H9 (cell line): ENCODE data around the gene TSC22D1. TPM values are rescaled to one million over a fixed set of nuclear protein-coding genes. Genes with fewer than 3 reads are reported as not detected.

Experiments
- DNase-seq: peaks from one replicate; pipeline ENCODE4 v3.0.0-alpha.2; 2017
- H2AFZ ChIP-seq: one replicate; pipeline ENCODE4 v1.6.1; 2013; ENCODE audit warnings: mild to moderate bottlenecking, low read length, control low read depth, moderate library complexity
- H2AK5ac ChIP-seq: 2 replicates; pipeline ENCODE4 v1.6.1; 2013; ENCODE audit warnings: low read length, control low read depth, mixed read lengths; ENCODE audit not compliant: insufficient read length
- H2BK120ac ChIP-seq: one replicate; pipeline ENCODE4 v1.6.1; 2013; ENCODE audit warnings: low read depth, mild to moderate bottlenecking, low read length, control low read depth, inconsistent platforms; ENCODE audit not compliant: poor library complexity, severe bottlenecking
- H2BK12ac ChIP-seq: 2 replicates; pipeline ENCODE4 v1.6.1; 2013; ENCODE audit warnings: low read length, control low read depth, mixed read lengths, low read depth; ENCODE audit not compliant: insufficient read length
- H2BK15ac ChIP-seq: 2 replicates; pipeline ENCODE4 v1.6.1; 2013; ENCODE audit warnings: low read depth, low read length, control low read depth
- H2BK20ac ChIP-seq: one replicate; pipeline ENCODE4 v1.6.1; 2013; ENCODE audit warnings: low read depth, mild to moderate bottlenecking, low read length, control low read depth, inconsistent platforms; ENCODE audit not compliant: poor library complexity, severe bottlenecking
- H2BK5ac ChIP-seq: 2 replicates; pipeline ENCODE4 v1.6.1; 2013; ENCODE audit warnings: low read length, control low read depth, mixed read lengths; ENCODE audit not compliant: insufficient read length
- H3K14ac ChIP-seq: 2 replicates; pipeline ENCODE4 v1.6.1; 2013; ENCODE audit warnings: low read length, control low read depth; ENCODE audit not compliant: insufficient read depth
- H3K18ac ChIP-seq: 2 replicates; pipeline ENCODE4 v1.6.1; 2013; ENCODE audit warnings: low read depth, mild to moderate bottlenecking, mixed read lengths, low read length, control low read depth; ENCODE audit not compliant: insufficient read length
- H3K23ac ChIP-seq: 2 replicates; pipeline ENCODE4 v1.6.1; 2013; ENCODE audit warnings: low read length, control low read depth, mixed read lengths, low read depth; ENCODE audit not compliant: insufficient read length
- H3K23me2 ChIP-seq: 2 replicates; pipeline ENCODE4 v1.6.1; 2013; ENCODE audit warnings: low read depth, mild to moderate bottlenecking, mixed read lengths, low read length, control low read depth; ENCODE audit not compliant: insufficient read length, poor library complexity, severe bottlenecking
- H3K27ac ChIP-seq: 2 replicates; pipeline ENCODE4 v1.5.1; 2013; ENCODE audit warnings: low read length, control low read depth, mixed read lengths, low read depth; ENCODE audit not compliant: insufficient read length
- H3K27me3 ChIP-seq: 2 replicates; pipeline ENCODE4 v1.6.1; 2013; ENCODE audit warnings: low read length, control low read depth, inconsistent platforms; ENCODE audit not compliant: insufficient read depth
- H3K4ac ChIP-seq: 2 replicates; pipeline ENCODE4 v1.6.1; 2013; ENCODE audit warnings: low read depth, mild to moderate bottlenecking, control low read depth, inconsistent platforms, low read length, moderate library complexity
- H3K4me1 ChIP-seq: 2 replicates; pipeline ENCODE4 v1.6.1; 2013; ENCODE audit warnings: low read length, control low read depth, inconsistent platforms; ENCODE audit not compliant: insufficient read depth
- H3K4me2 ChIP-seq: 2 replicates; pipeline ENCODE4 v1.6.1; 2013; ENCODE audit warnings: low read length, control low read depth, mixed read lengths; ENCODE audit not compliant: insufficient read length, insufficient read depth
- H3K56ac ChIP-seq: 2 replicates; pipeline ENCODE4 v1.6.1; 2013; ENCODE audit warnings: low read depth, mild to moderate bottlenecking, mixed read lengths, low read length, control low read depth; ENCODE audit not compliant: insufficient read length
- H3K79me1 ChIP-seq: 2 replicates; pipeline ENCODE4 v1.6.1; 2013; ENCODE audit warnings: low read depth, mild to moderate bottlenecking, moderate library complexity, low read length, control low read depth, inconsistent platforms; ENCODE audit not compliant: insufficient read depth, poor library complexity, severe bottlenecking
- H3K79me2 ChIP-seq: 2 replicates; pipeline ENCODE4 v1.6.1; 2013; ENCODE audit warnings: low read length, control low read depth, inconsistent platforms; ENCODE audit not compliant: insufficient read depth
- H3K9ac ChIP-seq: 2 replicates; pipeline ENCODE4 v1.6.1; 2013; ENCODE audit warnings: low read length, control low read depth, mixed read lengths; ENCODE audit not compliant: insufficient read length; ENCODE audit errors: extremely low read depth
- H3K9me3 ChIP-seq: one replicate; pipeline ENCODE4 v1.6.1; 2013; ENCODE audit warnings: low read depth, low read length, inconsistent platforms; ENCODE audit not compliant: control insufficient read depth
- H3T11ph ChIP-seq: one replicate; pipeline ENCODE4 v1.6.1; 2013; ENCODE audit warnings: mild to moderate bottlenecking, low read length, control low read depth, inconsistent platforms
- H4K20me1 ChIP-seq: one replicate; pipeline ENCODE4 v1.6.1; 2013; ENCODE audit not compliant: control insufficient read depth, insufficient read length, insufficient read depth
- H4K5ac ChIP-seq: 2 replicates; pipeline ENCODE4 v1.6.1; 2013; ENCODE audit warnings: low read depth, mild to moderate bottlenecking, mixed read lengths, low read length, control low read depth; ENCODE audit not compliant: insufficient read length
- H4K8ac ChIP-seq: replicated peaks from 2 replicates; pipeline ENCODE4 v1.6.1; 2013; ENCODE audit warnings: low read length, control low read depth, mixed read lengths, low read depth; ENCODE audit not compliant: insufficient read length
- H4K91ac ChIP-seq: 2 replicates; pipeline ENCODE4 v1.6.1; 2013; ENCODE audit warnings: low read depth, mild to moderate bottlenecking, moderate library complexity, mixed read lengths, low read length, control low read depth; ENCODE audit not compliant: insufficient read length
- H3K27ac Mint-ChIP-seq, 3 experiments: 2 replicates in 2 of 3; 3 replicates in 1 of 3; pipeline ENCODE4 v1.8.0; 2020 to 2021; ENCODE audit warnings: mixed read lengths in 3 of 3, mild to moderate bottlenecking in 1 of 3, moderate library complexity in 1 of 3
- H3K27me3 Mint-ChIP-seq: 2 replicates; pipeline ENCODE4 v1.8.0; 2021; ENCODE audit warnings: low read depth, mild to moderate bottlenecking, moderate library complexity, mixed read lengths
- H3K36me3 Mint-ChIP-seq, 3 experiments: 2 replicates in 2 of 3; 3 replicates in 1 of 3; pipeline ENCODE4 v1.8.0; 2020 to 2021; ENCODE audit warnings: low read depth in 3 of 3, mixed read lengths in 3 of 3; ENCODE audit not compliant: insufficient read depth in 1 of 3
- H3K4me1 Mint-ChIP-seq, 2 experiments: 2 replicates each; pipeline ENCODE4 v1.8.0; 2020; ENCODE audit warnings: mixed read lengths in 2 of 2
- H3K4me3 Mint-ChIP-seq, 2 experiments: 2 replicates in 1 of 2; 3 replicates in 1 of 2; pipeline ENCODE4 v1.8.0; 2020 to 2021; ENCODE audit warnings: mild to moderate bottlenecking in 2 of 2, mixed read lengths in 2 of 2, moderate library complexity in 1 of 2
- H3K9me3 Mint-ChIP-seq, 2 experiments: 2 replicates in 1 of 2; 3 replicates in 1 of 2; pipeline ENCODE4 v1.8.0; 2020; ENCODE audit warnings: mild to moderate bottlenecking in 2 of 2, mixed read lengths in 2 of 2, moderate library complexity in 1 of 2
- CTCF ChIP-seq: fragments of 200-600 bp; sonication (generic); conservative IDR thresholded peaks from 3 replicates; pipeline ENCODE4 v1.8.0; 2021; ENCODE audit warnings: antibody characterized with exemption, mild to moderate bottlenecking
- WGBS: extraction: QIAGEN DNeasy Blood & Tissue Kit; methylation state at CpG from one replicate; pipeline ENCODE4 v1.1.7; 2013; ENCODE audit warnings: missing lambda C conversion rate, low lambda C conversion rate, mixed read lengths; ENCODE audit not compliant: insufficient read length; ENCODE audit errors: extremely low coverage; 5-methylcytosine and 5-hydroxymethylcytosine counted together
- total RNA-seq: library from RNA; stranded (reverse); gene quantifications from 2 replicates; pipeline ENCODE4 v1.2.1, GENCODE V29; 2021

Gene TSC22D1
- total RNA-seq, 1 experiment from 2014 or later = 76.7 TPM

GRCh38 chr13:44425815-44426078 lies 150.4 kb downstream of the TSC22D1 start:
- H2AK5ac ChIP-seq = no peak overlapping the region
- no peak for TF ChIP-seq CTCF
- H3K79me1 ChIP-seq = no peaks in the 10 kb centered on the region
- Mint-ChIP-seq H3K36me3 (peaks cover 0 to 5% (median 4%) of the 10 kb centered on the region in 3 experiments; a peak in 5 of 7 replicates), H3K4me1 (peaks cover 10 to 16% of the 10 kb centered on the region in 2 experiments), H3K27me3 (peaks cover 30% of the 10 kb centered on the region), H3K4me3 (no peak overlapping the region), H3K9me3 (peaks cover 3 to 8% of the 10 kb centered on the region in 2 experiments; a peak in 3 of 5 replicates), H3K27ac (no peak overlapping the region)
- no peak overlapping the region for H2BK5ac ChIP-seq
- no peaks in the 10 kb centered on the region for H3K79me2 ChIP-seq
- H3K4me1 ChIP-seq = no peaks in the 10 kb centered on the region
- H2BK20ac ChIP-seq = no peak overlapping the region
- no peak overlapping the region for H2BK15ac ChIP-seq
- no peak overlapping the region for H3K14ac ChIP-seq
- H3T11ph ChIP-seq = no peak overlapping the region
- no peak overlapping the region for H3K18ac ChIP-seq
- H3K23me2 ChIP-seq = no peaks in the 10 kb centered on the region
- no peak for DNase-seq
- no peaks in the 10 kb centered on the region for H3K9me3 ChIP-seq
- no peak overlapping the region for H3K4me2 ChIP-seq
- H3K23ac ChIP-seq = no peak overlapping the region
- H4K20me1 ChIP-seq = no peaks in the 10 kb centered on the region
- H3K27ac ChIP-seq = no peak overlapping the region
- H3K4ac ChIP-seq = no peak overlapping the region
- H2BK120ac ChIP-seq = no peak overlapping the region
- H4K91ac ChIP-seq = no peak overlapping the region
- no peaks in the 10 kb centered on the region for H3K27me3 ChIP-seq
- no peak overlapping the region for H4K5ac ChIP-seq
- no CpG with 5 or more reads among the region's 2 CpGs for WGBS
- no peak overlapping the region for H2BK12ac ChIP-seq
- no peak overlapping the region for H3K9ac ChIP-seq
- no peak overlapping the region for H2AFZ ChIP-seq
- no peak overlapping the region for H3K56ac ChIP-seq
- H4K8ac ChIP-seq = no peak overlapping the region
